GM13976 (cell line): ENCODE data around the gene PGS1.

ENCODE experiments used
- DNase-seq: peaks from one replicate; pipeline ENCODE4 v3.0.0; 2012; ENCODE audit warnings: low spot score
- CTCF ChIP-seq: IDR thresholded peaks from 2 replicates; pipeline ENCODE4 v1.5.1; 2012; ENCODE audit warnings: borderline replicate concordance, mild to moderate bottlenecking; ENCODE audit not compliant: insufficient read depth; ENCODE audit errors: extremely low read depth, missing control alignments, control extremely low read depth
- in situ Hi-C: fragments of 300-500 bp; cut with MboI; formaldehyde crosslinking; loops from one replicate; pipeline ENCODE4 v1.12.0; 2022; ENCODE audit warnings: low sequenced_read_pairs, mixed read lengths, inconsistent platforms; ENCODE audit not compliant: unreplicated experiment

The PGS1 gene

GRCh38 chr17:78359997-78360370 lies 18.5 kb upstream of the PGS1 start, which contains the start of gene SOCS3:
SOCS3 (minus strand) TSS chr17:78360077; CDS start chr17:78359095, 982 bp downstream.
- no peak for TF ChIP-seq CTCF
- peak; percentile 91 for DNase-seq
- in situ Hi-C loops = no loop called here

- in situ Hi-C loops = no loop called here
- peak; percentile 82 for TF ChIP-seq CTCF
- DNase-seq = peak; percentile 93
These were observed 17.9 kb upstream of the PGS1 start for GRCh38 chr17:78360371-78361224.

- in situ Hi-C loops = no loop called here
- DNase-seq = no peak
- TF ChIP-seq CTCF = no peak
These were observed 17.2 kb upstream of the PGS1 start for GRCh38 chr17:78361225-78361701.

- no peak for DNase-seq
- in situ Hi-C loops = no loop called here
- no peak for TF ChIP-seq CTCF
These were observed 16.2 kb upstream of the PGS1 start for GRCh38 chr17:78362232-78362631.

- TF ChIP-seq CTCF = no peak
- in situ Hi-C loops = no loop called here
- no peak for DNase-seq
These were observed 15.8 kb upstream of the PGS1 start for GRCh38 chr17:78362671-78363070.

GRCh38 chr17:78364436-78365281 lies 13.8 kb upstream of the PGS1 start:
- no peak for DNase-seq
- in situ Hi-C loops = no loop called here
- TF ChIP-seq CTCF = no peak
